GM18868 (cell line): ENCODE results near the gene MLLT3.
A peak's percentile ranks its signal among the peaks of the same experiment; 100 is the strongest.

ENCODE experiments used
- ATAC-seq: cut with Tn5 transposase; IDR thresholded peaks from one replicate; pipeline ENCODE4 v1.9.1; 2021; ENCODE audit warnings: mild to moderate bottlenecking, moderate library complexity; ENCODE audit not compliant: unreplicated experiment

The MLLT3 gene

GRCh38 chr9:20436476-20437195, 185.7 kb downstream of the MLLT3 start:
- ATAC-seq: no peak

- no peak for ATAC-seq
Measured at GRCh38 chr9:20428976-20429375, 193.3 kb downstream of the MLLT3 start.

- ATAC-seq: no peak
Measured at GRCh38 chr9:20427359-20427758, 194.9 kb downstream of the MLLT3 start.

- ATAC-seq: peak; percentile 74
Measured at GRCh38 chr9:20426019-20426418, 196.3 kb downstream of the MLLT3 start.

GRCh38 chr9:20419533-20419932, 202.8 kb downstream of the MLLT3 start:
- no peak for ATAC-seq

- no peak for ATAC-seq
Measured at GRCh38 chr9:20418485-20418884, 203.8 kb downstream of the MLLT3 start.

- ATAC-seq: no peak
Measured at GRCh38 chr9:20417373-20418080, 204.8 kb downstream of the MLLT3 start.

GRCh38 chr9:20414150-20414549, 208.1 kb downstream of the MLLT3 start:
- ATAC-seq: no peak

GRCh38 chr9:20409321-20410092, 212.8 kb downstream of the MLLT3 start:
- ATAC-seq: no peak

- ATAC-seq: no peak
Measured at GRCh38 chr9:20408513-20408912, 213.8 kb downstream of the MLLT3 start.

GRCh38 chr9:20407013-20407412, 215.3 kb downstream of the MLLT3 start:
- ATAC-seq: no peak

GRCh38 chr9:20406344-20406743, 216.0 kb downstream of the MLLT3 start:
- ATAC-seq: no peak

- no peak for ATAC-seq
Measured at GRCh38 chr9:20405616-20406015, 216.7 kb downstream of the MLLT3 start.

GRCh38 chr9:20405078-20405477, 217.2 kb downstream of the MLLT3 start:
- no peak for ATAC-seq

- ATAC-seq: no peak
Measured at GRCh38 chr9:20404192-20404813, 218.0 kb downstream of the MLLT3 start.

- ATAC-seq: no peak
Measured at GRCh38 chr9:20403346-20403745, 219.0 kb downstream of the MLLT3 start.

GRCh38 chr9:20402273-20402875, 219.9 kb downstream of the MLLT3 start:
- ATAC-seq: no peak

GRCh38 chr9:20398536-20399338, 223.6 kb downstream of the MLLT3 start:
- ATAC-seq: no peak

GRCh38 chr9:20397348-20397747, 225.0 kb downstream of the MLLT3 start:
- peak; percentile 78 for ATAC-seq

- no peak for ATAC-seq
Measured at GRCh38 chr9:20396509-20396908, 225.8 kb downstream of the MLLT3 start.
